ENCODE results near the gene ETS1. TPM values are rescaled to one million over a fixed set of nuclear protein-coding genes. Genes with fewer than 3 reads are reported as not detected.

ETS1 gene
- total RNA-seq, 1 experiment from 2014 or later, result 3.8 TPM

DNA sequence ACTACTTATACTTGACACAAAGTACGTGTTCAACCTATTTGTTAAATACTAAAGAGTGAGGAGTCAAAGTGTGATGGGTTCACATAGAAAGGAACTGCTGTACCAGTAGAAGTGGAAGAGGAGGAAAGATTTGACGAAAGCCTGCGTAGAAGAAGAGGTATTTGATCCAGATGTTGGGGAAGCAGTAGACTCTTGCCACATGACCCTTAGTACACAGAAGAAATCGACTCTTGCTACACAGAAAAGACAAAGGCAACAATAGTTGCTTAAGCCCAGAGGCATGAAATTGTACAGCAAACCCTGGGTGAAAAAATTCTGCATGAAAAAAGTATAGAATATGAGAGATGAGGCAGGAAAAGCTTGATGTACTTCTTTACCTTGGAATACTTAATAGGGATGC is 152.9 kb downstream of the ETS1 start:
- no peak for DNase-seq (ENCODE audit: low spot score)

DNA sequence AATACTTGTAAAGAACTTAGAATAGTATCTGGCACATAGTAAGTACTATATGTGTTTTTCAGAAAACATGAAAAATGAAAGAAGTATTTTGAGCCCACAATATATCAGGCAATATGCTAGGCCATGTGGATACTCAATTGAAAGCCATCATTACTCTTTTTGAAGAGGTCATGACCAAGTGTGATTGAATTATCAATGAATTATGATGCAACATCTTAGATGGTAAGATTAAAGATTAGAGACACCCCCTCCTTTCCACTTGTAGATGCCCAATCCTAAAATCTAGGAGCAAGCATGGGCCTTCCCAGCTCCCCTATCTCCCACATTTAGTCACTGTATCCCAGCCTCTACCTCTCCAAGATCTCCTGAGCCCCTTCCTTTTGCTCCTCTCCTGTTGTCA is 154.4 kb downstream of the ETS1 start:
- DNase-seq (ENCODE audit: low spot score), result no peak

DNA sequence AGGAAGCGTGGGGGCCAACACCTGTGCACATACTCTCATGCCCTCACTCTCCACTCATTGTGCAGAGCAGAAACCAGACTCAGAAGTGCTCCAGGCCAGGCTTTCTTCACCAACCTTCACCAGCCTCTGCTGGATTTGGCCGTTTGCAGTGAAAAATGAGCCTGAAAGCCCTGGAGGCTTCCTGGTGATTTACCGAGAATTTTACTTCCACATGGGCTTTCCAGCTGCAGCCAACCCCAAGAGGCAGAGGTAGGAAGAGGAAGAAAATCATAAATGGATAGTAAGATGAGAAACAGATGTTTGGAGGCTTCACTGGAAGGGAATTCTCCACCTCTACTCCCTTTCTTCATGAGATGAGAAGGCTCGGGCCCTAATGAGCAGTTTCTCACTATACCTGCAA is 155.4 kb downstream of the ETS1 start:
- DNase-seq (ENCODE audit: low spot score), result no peak

DNA sequence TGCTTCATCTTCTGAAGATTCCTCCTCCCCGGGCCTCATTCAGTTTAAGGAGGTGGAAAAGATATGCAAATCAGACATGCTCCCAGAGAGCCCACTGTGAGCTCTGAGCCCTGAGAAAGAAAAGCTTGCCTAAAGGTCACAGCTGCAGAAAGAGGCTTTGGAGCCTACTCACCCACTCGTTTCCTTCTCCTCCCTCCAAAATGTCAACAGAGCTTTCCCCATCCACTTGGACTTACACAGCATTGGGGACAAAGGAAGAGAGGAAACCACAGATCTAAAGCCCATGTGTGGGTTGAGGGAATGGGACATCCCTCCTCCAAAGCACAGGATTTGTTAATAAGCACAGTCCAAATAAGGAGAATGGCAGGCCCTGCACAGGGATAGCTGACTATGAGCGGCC is 158.4 kb downstream of the ETS1 start:
- no peak for DNase-seq (ENCODE audit: low spot score)

DNA sequence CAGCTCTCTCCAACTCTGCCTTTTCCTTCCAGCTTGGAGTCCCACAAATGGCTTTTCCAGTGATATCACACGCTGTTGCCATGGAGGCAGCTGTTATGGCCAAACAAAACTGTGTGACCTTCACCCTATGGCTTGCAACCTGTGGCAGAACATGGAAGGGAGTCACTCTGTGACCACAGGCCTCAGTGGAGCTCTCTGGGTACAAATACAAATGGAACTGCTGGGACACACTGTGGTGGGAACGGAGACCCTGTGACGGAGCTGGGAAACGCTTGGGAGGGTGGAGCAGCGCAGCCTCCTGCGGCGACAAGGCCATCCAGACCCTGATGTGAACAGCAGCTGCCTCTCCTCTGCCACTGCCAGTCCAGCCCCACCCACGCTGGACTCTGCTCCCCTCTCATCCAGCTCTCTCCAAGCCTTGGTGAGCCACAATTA is 162.5 kb downstream of the ETS1 start:
- DNase-seq (ENCODE audit: low spot score), result peak; percentile 87

DNA sequence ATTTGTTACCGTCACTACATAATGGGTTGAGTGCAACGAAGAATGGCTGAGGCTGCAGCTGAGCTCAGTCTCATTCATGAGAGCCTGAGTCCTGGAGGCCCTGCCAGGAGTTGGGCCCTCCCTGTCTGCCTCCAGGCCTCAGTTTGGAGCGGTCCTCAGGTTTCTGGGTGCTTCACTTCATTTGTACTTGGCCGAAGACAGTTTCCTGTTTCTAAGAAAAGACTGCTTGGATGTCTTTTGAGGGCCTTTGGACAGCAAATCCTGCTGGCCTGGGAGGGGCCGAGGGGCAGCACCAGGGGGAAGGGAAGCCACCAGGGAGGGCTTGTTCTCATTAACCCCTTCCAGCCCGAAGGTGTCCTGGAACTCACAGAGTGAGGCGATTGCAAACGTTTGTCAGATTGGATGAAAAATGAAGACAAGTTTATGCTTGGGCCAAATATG is 163.1 kb downstream of the ETS1 start:
- no peak for DNase-seq (ENCODE audit: low spot score)

DNA sequence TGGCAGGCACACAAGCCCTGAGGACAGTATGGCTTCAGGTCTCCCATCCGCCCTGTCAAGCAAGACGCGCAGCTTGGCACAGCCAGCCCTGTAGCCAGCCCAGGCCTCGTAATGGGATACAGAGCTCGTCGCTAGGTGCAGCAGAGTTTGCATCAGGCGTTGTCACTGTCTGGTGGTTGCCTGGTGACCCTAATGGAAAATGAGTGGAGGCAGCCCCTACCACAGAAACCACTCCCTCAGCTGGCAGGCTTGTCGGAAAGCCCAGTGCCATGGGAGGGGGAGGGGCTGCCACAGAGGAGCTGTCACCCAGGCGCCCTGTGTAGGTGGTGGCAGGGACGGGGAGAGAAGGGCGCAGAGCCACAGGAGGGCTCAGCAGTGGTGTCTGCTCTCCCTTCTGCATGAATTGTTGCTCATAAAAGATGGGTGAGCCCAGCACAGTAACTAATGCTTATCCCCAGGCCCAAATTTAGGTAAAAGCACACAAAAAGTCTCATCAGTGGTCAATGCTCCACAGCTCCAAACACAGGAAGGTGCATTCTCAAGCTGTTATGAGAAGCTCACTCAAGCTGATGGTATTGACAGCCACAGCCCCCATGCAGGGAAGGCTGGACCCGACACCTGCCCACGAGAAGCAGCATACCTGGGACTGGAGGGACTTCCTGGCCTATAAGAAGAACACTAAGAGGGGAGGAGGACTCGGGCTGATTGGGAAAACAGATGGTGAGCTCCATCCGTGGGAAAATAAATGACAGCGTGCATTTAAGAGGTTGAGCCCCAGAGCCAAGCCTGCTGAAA is 164.6 kb downstream of the ETS1 start:
- DNase-seq (ENCODE audit: low spot score), result no peak

DNA sequence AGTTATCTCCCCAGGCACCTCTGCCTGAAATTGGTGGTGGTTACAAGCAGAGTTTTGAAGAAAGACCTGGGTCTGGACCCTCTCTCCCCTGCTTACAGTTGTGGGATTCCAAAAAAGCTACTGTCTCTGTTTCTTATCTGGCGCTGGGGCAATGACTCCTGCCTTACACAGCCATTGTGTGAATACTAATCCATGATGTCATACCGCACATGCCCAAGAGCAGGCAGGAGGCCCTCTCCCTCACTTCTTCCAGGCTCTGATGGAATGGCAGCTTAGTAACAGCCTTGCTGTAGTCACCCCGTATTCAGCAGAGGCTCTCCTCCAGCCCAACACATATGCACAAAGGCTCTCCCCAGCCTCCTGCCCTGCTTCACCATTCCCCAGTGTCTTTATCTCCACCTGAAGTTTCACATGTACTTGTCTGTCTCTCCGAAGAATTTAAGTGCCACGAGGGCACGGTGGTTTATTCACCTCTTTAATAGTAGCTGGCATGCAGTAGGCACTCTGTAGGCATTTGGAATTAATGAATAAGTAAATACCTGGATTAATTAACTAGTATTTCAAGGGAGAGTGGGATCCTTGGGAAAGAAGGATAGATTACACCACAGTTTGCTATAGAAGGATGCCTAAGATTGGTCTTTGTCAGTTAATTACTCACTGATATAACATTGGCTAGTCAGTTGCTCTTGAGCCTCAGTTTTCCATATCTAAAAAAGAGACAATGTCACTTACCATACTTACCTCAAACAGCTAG is 165.6 kb downstream of the ETS1 start:
- no peak for DNase-seq (ENCODE audit: low spot score)

DNA sequence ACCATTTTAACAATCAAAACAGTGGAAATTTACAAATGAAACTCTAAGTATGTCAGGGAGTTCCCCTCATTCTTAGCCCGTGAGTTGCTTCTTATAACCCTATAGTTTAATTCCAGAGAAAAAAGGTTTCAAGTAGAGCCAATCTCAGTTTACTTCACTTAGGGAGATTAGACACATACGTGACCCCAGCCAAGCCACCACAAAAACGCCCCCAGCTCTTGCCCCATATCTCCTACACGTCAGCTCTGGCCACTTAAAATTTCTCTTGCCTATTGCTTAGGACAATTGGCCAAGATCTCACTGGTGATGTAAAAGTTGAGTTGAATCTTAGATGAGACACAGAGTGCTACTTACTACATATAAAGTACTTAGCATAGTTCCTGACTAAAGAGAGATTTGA is 166.4 kb downstream of the ETS1 start:
- no peak for DNase-seq (ENCODE audit: low spot score)

DNA sequence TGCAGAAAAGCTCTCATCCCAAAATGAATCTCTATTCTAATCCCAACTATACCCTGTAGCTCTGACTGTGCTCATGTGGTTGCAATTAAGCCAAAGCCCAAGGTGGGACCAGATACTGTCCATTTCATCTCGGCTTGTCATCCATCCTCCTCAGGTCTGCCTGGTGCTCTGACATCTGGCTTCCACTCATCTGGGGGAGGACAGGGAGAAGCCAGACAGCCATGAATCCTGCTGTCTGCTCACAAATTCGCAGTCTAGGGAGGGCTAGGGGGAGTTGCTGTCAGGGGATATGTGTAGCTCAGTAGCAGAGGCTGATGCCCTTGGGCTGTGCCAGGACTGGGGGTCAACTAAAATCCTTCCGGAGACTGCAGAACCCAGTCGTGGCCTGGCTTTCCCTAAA is 167.1 kb downstream of the ETS1 start:
- no peak for DNase-seq (ENCODE audit: low spot score)

DNA sequence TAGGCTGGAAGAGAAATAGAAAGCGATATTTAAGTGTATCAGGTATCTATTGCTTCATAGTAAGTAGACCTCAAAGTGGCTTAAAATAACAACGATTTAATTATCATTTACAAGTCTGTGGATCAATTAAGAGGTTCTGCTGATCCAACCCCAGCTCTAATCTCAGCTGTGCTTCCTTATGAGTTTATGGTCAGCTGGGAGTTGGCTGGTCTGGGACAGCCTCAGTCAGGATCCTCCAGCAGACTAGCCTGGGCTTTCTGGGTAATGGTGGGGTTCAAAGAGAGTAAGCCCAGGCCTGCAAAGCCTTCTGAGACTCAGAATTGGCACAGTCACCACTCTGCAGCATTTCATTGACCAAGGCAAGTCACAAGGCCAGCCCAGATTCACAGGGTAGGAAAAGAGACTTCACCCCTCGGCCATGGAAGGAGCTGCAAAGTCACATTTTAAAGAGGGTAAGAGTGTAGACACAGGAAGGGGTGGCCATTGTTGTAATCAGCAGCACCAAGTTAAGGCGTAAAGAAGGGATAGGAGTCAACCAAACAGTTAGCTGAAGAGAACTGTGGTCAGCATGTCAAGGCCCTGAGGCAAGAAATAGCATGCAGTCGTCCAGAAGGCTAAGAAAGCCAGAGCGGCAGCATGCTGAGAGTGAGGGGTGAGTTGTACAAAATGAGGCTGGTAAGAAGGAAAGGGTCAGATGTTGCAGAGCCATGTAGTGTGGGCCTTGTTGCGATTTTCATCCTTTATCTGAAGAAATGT is 168.2 kb downstream of the ETS1 start:
- no peak for DNase-seq (ENCODE audit: low spot score)

DNA sequence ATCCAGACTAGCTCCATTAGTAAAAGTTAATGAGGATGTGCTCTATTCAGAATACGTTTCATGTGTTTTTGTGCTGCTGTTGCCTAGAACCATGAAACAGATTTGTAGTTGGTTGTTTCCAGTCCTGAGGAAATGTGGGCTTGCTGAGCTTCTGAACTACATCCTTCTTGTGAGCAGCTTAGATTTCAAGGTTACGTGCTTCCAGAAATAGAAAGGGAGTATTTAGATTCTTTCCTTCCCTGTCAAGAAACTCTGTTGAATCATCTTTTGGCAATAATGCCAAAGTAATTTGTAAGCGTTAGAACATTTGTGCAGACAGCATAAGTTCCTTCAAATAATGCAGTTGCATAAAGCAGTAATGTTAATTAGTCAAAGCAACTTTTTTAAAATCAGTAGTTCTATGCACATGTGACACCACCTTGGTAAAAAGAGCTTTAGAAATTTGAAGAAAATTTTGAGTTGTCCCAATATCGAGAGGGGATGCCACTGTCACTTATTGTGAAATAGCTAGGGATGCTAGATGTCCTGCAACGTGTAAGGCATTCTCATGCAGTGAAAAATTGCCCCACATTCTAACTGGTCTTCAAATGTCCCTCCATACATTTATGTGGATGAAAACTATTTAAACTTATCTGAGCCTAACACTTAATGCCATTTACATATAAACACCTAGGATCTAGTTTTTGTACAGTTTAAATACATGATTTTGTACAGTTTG is 169.6 kb downstream of the ETS1 start:
- no peak for DNase-seq (ENCODE audit: low spot score)

DNA sequence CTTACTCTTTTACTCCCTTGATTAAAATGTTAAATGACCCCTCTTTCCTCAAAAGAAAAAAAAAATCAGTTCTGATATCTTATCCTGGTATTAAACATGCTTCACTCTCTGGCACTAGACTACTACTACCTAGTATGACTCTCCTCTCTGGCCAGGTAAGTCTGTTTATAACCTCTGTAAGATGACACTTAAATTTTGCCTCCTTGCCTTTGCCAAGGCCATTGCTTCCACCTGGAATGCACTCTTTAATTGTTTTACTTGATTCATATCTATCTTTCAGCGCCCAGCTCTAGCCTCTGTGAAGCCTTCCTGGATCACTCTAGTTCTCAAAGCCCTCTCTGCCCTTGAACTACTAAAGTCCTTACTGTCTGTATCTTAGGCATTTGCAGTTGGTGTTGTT is 170.4 kb downstream of the ETS1 start:
- no peak for DNase-seq (ENCODE audit: low spot score)

DNA sequence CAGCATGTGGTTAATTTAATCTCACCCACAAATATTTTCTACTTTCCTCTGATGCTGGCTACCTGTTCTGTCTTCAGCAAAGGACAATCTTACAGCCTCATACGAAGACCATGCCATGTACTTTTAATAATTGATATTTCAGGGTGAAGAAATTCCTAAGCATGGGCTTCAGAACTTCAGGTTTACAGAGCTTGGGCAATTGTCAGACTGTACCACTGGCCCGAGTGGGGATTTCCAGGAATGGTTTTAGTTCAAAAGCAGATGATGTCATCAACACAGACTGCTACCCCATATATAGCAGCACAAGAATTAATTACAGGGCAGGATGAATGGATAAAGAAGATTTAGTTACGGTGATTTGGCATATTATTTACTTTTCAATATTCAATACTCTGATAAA is 171.8 kb downstream of the ETS1 start:
- DNase-seq (ENCODE audit: low spot score), result no peak

DNA sequence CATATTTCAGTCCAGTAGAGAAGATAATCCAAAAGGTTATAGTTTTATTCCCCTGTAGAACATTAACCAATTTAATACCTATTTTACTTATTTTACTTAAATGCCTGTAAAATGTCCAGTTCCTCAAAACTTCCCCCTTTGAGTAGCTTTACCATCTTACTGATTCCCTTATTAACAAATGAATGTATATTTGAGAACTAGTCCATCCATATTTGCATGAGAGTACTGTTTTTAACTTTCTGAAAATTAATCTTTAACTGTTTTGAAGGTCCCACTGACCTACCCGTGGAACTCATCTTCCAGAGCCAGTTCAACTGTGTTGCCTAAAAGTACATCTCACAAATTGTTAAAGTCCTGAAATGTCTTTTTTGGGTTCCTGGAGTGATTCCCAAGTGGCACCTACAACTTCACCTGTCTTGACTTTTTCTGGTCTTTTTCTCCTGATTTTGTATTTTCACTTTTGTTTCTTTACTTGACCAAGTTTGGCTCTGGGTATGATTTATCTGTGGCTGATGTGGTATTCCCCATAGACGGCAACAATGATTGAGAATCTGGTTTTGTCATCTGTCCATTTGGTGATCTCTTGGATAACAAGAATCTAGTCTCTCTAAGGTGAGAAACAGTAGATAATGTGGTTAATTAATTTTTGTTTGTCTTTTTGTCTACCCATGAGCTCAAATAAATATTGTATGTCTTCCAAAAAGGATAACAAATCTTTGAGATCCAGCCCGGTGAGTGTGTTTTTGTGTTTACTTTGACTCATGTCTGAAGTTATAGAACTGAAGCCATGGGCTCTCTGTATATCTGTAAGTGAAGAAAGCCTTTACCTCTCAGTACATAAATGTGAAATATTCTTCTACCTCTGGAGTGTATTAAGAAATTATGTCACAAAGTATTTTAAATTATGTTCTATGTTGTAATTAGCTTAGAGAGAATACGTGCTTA is 174.2 kb downstream of the ETS1 start:
- peak; percentile 23 for DNase-seq (ENCODE audit: low spot score)

DNA sequence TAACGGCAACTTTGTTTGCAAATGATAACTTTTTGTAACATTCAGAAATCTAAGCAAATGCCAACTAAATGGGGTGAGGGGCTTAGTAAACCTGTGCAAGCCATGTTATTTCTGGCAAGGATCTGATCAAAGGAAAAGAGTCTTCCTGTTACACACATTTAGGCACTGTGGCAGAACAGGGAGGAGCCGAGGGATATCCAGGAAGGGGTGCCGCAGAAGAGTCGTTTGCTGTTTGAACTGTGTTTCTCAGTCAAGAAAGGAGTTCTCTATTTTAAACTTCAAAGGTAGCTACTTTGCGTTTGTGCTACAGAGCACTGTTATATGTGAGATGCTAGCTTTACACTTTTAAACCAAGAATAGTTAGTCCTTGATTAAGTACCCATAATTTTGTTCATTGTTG is 175.5 kb downstream of the ETS1 start:
- DNase-seq (ENCODE audit: low spot score), result no peak

DNA sequence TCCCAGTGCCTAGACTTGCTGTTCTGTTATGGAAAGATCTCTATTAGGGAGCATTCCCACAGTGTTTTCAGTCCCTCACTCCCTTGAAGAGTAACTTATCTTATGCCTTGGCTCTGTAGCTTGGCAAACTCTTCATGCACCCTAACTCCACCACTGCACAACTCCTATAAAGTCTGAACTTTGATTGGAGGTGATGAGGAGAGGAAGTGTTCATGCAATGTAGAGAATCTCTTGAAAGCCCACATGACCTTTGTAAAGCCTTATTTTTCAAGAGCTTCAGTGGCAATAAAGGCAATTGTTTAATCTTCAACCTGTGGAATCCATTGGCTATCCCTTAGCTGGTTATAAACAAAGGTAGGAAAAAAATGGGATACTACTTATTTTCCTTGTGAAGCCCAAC is 176.2 kb downstream of the ETS1 start:
- no peak for DNase-seq (ENCODE audit: low spot score)

DNA sequence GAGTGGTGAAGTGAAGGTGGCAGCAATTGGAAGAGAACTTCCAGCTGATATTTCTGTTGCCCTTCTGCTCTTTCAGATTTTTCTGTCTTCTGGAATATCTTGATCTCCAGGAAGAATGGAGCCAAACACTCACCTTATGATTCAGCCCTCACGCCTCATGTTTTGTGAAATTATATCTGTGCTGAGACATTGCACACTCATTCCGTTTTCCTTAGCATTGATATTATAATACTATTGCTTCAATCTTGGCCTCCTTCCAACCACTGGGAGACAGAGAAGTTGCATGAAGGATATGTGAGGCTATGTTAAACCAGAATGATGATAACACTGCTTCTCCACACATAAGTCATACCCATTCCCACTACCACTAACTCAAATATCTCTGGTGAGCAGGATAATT is 177.9 kb downstream of the ETS1 start:
- DNase-seq (ENCODE audit: low spot score), result no peak

Measured in HT-29 (cell line).